AG04449 (cell line): Measurements from ENCODE around the gene TNS1.

Experiments used
- CTCF ChIA-PET: fragments of 350-600 bp; formaldehyde crosslinking; extraction: SDS; loops from one replicate; lab custom pipeline; 2021; ENCODE audit warnings: antibody characterized with exemption; lab: Yijun Ruan, JAX
- POLR2A ChIA-PET: fragments of 400-600, 350-600 bp; formaldehyde crosslinking; extraction: SDS; loops from one replicate; lab custom pipeline; 2020; ENCODE audit warnings: antibody characterized with exemption, inconsistent platforms; lab: Yijun Ruan, JAX
- DNase-seq: peaks from one replicate; pipeline ENCODE4 v3.0.0-alpha.2; 2010; ENCODE audit warnings: low read depth, low spot score
- H3K4me3 ChIP-seq: 2 replicates; pipeline ENCODE4 v1.5.1; 2011; ENCODE audit warnings: low read depth, mild to moderate bottlenecking, control low read depth, low read length
- CTCF ChIP-seq: IDR thresholded peaks from one replicate; pipeline ENCODE4 v1.5.1; 2011; ENCODE audit warnings: mild to moderate bottlenecking, moderate library complexity, low read length, control low read depth, inconsistent platforms; ENCODE audit not compliant: insufficient read depth; ENCODE audit errors: missing control alignments

The TNS1 gene

GRCh38 chr2:217801711-217802110 is 201.1 kb downstream of the TNS1 start:
- H3K4me3 ChIP-seq, result no peak overlapping the region
- POLR2A ChIA-PET, result no interaction called here
- TF ChIP-seq CTCF, result no peak
- DNase-seq, result no peak
- CTCF ChIA-PET, result interaction anchor here (0.9 kb wide), 1 partner anchor 9 kb away, joined by 3 read pairs; no protein-coding TSS in a partner anchor

GRCh38 chr2:217801115-217801531 is 201.7 kb downstream of the TNS1 start:
- TF ChIP-seq CTCF, result no peak
- ChIA-PET POLR2A (no interaction called here), CTCF (interaction anchor here (0.9 to 4.8 kb wide), 4 partner anchors 10 to 86 kb away, joined by 3 to 48 read pairs (median 12); no protein-coding TSS in a partner anchor)
- no peak overlapping the region for H3K4me3 ChIP-seq
- DNase-seq, result no peak

- ChIA-PET CTCF (interaction anchor here (0.9 to 4.8 kb wide), 4 partner anchors 10 to 86 kb away, joined by 3 to 48 read pairs (median 12); no protein-coding TSS in a partner anchor), POLR2A (no interaction called here)
- H3K4me3 ChIP-seq, result no peak overlapping the region
- no peak for DNase-seq
- no peak for TF ChIP-seq CTCF
Observed at GRCh38 chr2:217800433-217801114, 202.2 kb downstream of the TNS1 start.

GRCh38 chr2:217799563-217800432 is 203.0 kb downstream of the TNS1 start:
- no peak overlapping the region for H3K4me3 ChIP-seq
- CTCF ChIA-PET, result interaction anchor here (1.4 to 4.8 kb wide), 3 partner anchors 11 to 100 kb away, joined by 4 to 48 read pairs (median 21); no protein-coding TSS in a partner anchor
- TF ChIP-seq CTCF, result no peak
- POLR2A ChIA-PET, result no interaction called here
- DNase-seq, result no peak

GRCh38 chr2:217798743-217799562 is 203.8 kb downstream of the TNS1 start:
- ChIA-PET CTCF (interaction anchor here (1.4 to 4.8 kb wide), 3 partner anchors 10 to 101 kb away, joined by 4 to 48 read pairs (median 21); no protein-coding TSS in a partner anchor), POLR2A (no interaction called here)
- no peak for DNase-seq
- TF ChIP-seq CTCF, result no peak
- H3K4me3 ChIP-seq, result no peak overlapping the region
